Cardiac fibroblast (primary cell): ENCODE results near the gene BCL10.
A peak's percentile ranks its signal among the peaks of the same experiment; 100 is the strongest.

Experiments
- DNase-seq, 2 donors: peaks; one replicate each; pipeline versions ENCODE4 v3.0.0 to v3.0.0-alpha.2; 2010; ENCODE audit warnings: low read depth in 2 of 2
- H3K4me3 ChIP-seq, 2 donors: replicated peaks in 1 of 2; 1 replicate in 1 of 2; 2 replicates in 1 of 2; pipeline ENCODE4 v1.5.1; 2011; ENCODE audit warnings: low read depth in 2 of 2, low read length in 2 of 2, mild to moderate bottlenecking in 2 of 2, moderate library complexity in 1 of 2
- TF ChIP-seq, protein P1 (sequence below): IDR thresholded peaks from one replicate; pipeline ENCODE4 v1.5.1; 2011; ENCODE audit warnings: low read depth, mild to moderate bottlenecking, low read length, inconsistent platforms

Gene BCL10

DNA sequence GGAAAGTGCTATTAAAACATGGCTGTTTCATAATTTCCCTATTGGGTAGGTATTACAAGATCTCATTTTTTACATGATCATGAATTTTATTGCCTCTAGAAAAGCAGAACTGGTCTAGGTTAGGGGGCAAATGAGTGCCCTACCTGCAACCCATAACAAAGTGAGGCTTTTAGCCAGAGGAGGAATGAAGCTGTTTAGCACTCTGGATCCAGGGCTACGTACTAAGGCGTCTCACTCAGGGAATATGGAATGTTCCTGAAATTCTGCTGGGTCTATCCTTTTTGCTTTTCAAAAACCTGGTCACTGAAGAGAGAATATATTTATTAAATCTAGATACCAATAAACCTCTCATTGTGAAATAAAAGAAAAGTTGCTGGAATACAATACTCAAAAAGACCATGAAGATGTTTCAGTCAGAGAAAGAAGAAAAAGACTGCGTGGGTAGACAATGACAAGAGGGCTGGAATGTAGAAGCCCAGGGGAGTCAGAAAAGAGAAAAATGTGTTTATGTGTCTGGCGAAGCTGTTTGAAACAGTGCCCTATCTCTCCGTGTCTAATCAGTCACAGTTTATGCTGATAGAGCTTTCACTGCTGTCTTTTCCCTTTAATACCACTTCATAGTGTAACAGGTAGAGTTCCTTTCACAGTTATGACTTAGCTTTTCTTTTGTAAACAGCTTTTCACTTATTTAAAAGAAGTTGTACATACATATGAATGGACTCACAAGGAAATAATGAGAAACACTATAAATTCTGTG is 50.6 kb downstream of the BCL10 start:
- TF ChIP-seq, protein P1, sequence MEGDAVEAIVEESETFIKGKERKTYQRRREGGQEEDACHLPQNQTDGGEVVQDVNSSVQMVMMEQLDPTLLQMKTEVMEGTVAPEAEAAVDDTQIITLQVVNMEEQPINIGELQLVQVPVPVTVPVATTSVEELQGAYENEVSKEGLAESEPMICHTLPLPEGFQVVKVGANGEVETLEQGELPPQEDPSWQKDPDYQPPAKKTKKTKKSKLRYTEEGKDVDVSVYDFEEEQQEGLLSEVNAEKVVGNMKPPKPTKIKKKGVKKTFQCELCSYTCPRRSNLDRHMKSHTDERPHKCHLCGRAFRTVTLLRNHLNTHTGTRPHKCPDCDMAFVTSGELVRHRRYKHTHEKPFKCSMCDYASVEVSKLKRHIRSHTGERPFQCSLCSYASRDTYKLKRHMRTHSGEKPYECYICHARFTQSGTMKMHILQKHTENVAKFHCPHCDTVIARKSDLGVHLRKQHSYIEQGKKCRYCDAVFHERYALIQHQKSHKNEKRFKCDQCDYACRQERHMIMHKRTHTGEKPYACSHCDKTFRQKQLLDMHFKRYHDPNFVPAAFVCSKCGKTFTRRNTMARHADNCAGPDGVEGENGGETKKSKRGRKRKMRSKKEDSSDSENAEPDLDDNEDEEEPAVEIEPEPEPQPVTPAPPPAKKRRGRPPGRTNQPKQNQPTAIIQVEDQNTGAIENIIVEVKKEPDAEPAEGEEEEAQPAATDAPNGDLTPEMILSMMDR: no peak
- H3K4me3 ChIP-seq: no peak overlapping the region
- no peak for DNase-seq

DNA sequence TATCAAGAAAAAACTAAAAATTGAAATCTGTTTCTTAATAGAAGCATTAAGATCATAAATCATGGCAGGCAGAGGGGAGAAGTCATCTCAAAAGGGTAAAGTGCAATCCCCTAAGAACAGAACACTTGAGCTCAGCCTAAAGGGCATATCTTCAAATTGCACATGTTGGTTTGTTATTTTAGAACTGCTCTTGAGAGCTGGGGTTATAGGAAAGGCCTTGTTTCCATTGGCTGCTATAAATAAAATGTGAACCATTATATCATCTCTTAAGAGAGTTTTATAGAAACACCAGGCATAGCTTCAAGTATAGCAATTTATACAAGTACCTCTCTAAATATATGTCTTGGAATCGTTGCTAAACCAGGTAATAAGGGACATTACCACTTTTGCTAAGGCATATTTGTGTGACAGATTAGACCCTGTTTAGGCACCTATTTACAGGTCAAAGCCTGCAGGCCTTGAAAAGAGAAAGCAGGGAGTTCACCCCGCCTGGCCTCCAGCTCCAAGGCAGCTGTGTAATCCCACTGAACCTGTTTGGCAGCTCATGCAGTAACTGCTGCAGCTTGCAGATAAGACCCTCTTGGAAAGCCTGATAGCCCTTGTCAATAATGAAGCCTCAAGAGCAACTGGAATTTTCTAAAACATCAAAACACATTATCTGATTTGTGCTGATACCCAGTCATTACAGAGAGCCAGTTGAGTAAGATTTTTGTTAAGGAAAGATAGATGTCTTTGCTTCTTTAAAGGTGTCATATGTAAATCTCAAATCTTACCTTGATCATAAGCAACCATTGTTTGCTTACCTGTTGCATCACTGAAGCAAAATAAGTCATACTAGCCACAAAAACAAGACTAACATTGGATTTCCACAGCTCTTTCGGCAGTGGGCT is 51.5 kb downstream of the BCL10 start:
- H3K4me3 ChIP-seq: no peak overlapping the region
- TF ChIP-seq, protein P1: no peak
- DNase-seq: no peak

DNA sequence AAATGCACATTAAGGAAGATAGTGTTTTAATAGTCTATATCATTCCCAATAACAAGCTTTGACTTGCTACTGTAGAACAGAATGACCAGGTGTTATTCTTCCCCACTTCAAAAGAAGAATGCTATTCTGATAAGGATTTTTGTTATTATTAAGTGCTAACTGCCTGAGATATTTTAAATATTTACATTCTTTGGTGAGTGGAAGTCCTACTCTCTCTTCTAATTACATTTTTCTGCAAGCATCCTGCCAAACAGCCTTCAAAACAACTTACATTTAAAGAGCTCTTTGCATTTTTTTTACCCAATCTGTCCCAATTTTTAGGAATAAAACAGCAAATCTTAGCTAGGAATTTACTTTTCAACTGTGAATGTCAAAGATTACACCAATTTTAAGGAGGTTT is 52.1 kb downstream of the BCL10 start:
- TF ChIP-seq, protein P1: no peak
- no peak for DNase-seq
- H3K4me3 ChIP-seq: no peak overlapping the region

DNA sequence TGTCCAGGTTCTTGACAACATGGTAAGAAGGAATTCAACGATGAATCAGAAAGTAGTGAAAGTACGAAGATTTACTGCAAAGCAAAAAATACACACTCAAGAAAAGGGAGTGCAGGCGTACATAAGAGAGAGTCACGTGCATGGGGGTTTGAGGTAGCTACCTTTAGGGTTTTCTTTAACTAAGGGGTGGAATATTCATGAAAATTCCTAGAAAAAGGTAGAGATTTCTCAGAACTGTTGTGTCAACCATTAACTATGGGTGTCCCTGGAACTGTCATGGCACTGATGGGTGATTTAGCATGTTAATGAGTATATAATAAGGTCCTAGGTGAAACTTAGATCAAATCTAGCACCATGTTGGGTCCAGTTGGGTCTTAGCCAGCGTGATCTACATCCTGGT is 53.1 kb downstream of the BCL10 start:
- TF ChIP-seq, protein P1: no peak
- DNase-seq: no peak
- H3K4me3 ChIP-seq: no peak overlapping the region

GRCh38 chr1:85220756-85221201 is 55.7 kb downstream of the BCL10 start:
- TF ChIP-seq, protein P1: no peak
- peak in 1 of 2 donors; percentile 52 for DNase-seq
- no peak overlapping the region for H3K4me3 ChIP-seq

- H3K4me3 ChIP-seq: no peak overlapping the region
- DNase-seq: no peak
- TF ChIP-seq, protein P1: no peak
Measured at GRCh38 chr1:85219853-85220610, 56.4 kb downstream of the BCL10 start.
